Loucy (cell line): ENCODE results near the gene ZBTB8A.

ENCODE experiments used
- CTCF ChIP-seq: fragments of 200-600 bp; sonication (generic); conservative IDR thresholded peaks from 2 replicates; pipeline ENCODE4 v1.5.1; 2014; ENCODE audit warnings: mild to moderate bottlenecking, antibody characterized with exemption, low read length
- EZH2phosphoT487 ChIP-seq: fragments of 200-600 bp; IDR thresholded peaks from 2 replicates; pipeline ENCODE4 v1.6.1; 2018; ENCODE audit warnings: antibody characterized with exemption, mild to moderate bottlenecking, moderate library complexity, borderline replicate concordance

GRCh38 chr1:32580348-32581017 is 41.3 kb downstream of the ZBTB8A start:
- TF ChIP-seq EZH2phosphoT487 (no peak), CTCF (no peak)
